ENCODE measurements around the gene PREPL. TPM values are rescaled to one million over a fixed set of nuclear protein-coding genes. Genes with fewer than 3 reads are reported as not detected.

PREPL gene
- total and polyA plus RNA-seq, 2 of the 8 experiments (the other 6 are each of a cell fraction or from before 2014, with no cell fraction given) = 13.6 to 38.9 TPM

GRCh38 chr2:44324971-44325426, 36.3 kb downstream of the PREPL start:
- 92% methylated on average over 1 of the region's 1 CpG; no CpG with 5 or more reads in 1 of the 2 experiments for WGBS, 2 experiments (ENCODE audit: extremely low coverage in 1 of 2, insufficient coverage in 1 of 2, insufficient read length in 1 of 2, insufficient replicate concordance in 2 of 2, low coverage in 1 of 2, low lambda C conversion rate in 2 of 2, missing lambda C conversion rate in 1 of 2)
- H3K56ac ChIP-seq (replicated peaks; ENCODE audit: insufficient read length, low read depth, low read length) = no peak overlapping the region
- H2AK5ac ChIP-seq (ENCODE audit: low read depth, low read length) = no peak overlapping the region
- no peaks in the 10 kb centered on the region for H4K20me1 ChIP-seq (replicated peaks in 1 of 2; ENCODE audit: control insufficient read depth in 1 of 2, insufficient read depth in 2 of 2, low read length in 2 of 2)
- H2BK15ac ChIP-seq (ENCODE audit: low read length) = no peak overlapping the region
- H4K8ac ChIP-seq (ENCODE audit: extremely low read depth, insufficient read depth, low read length) = no peak overlapping the region
- TF ChIP-seq KDM1A (IDR thresholded peaks at IDR 0.05; ENCODE audit: borderline replicate concordance, low read length) = no peak
- H3K36me3 ChIP-seq (ENCODE audit: control insufficient read depth in 2 of 4, insufficient read depth in 4 of 4, low read length in 3 of 4) = peaks cover 0 to 52% (median 28%) of the 10 kb centered on the region in 4 experiments; a peak in 7 of 8 replicates
- H2BK120ac ChIP-seq (replicated peaks; ENCODE audit: low read depth, low read length) = no peak overlapping the region
- H3K23ac ChIP-seq (ENCODE audit: insufficient read length) = no peak overlapping the region
- peaks cover 0 to 3% (median 1%) of the 10 kb centered on the region in 4 experiments; a peak in 1 of 7 replicates for H3K4me1 ChIP-seq (replicated peaks in 1 of 4; ENCODE audit: control insufficient read depth in 3 of 4, insufficient read depth in 4 of 4, low read length in 3 of 4)
- H4K5ac ChIP-seq (ENCODE audit: insufficient read length, low read depth, low read length) = no peak overlapping the region
- H3K4me2 ChIP-seq (ENCODE audit: insufficient read depth in 1 of 2, low read depth in 2 of 2, low read length in 2 of 2) = no peak overlapping the region
- no peak overlapping the region for H3K18ac ChIP-seq (ENCODE audit: extremely low read depth, low read length)
- no peaks in the 10 kb centered on the region for H3K79me1 ChIP-seq (ENCODE audit: low read depth, low read length)
- H3K23me2 ChIP-seq (ENCODE audit: low read depth, low read length) = no peaks in the 10 kb centered on the region
- no peak overlapping the region for H3K4ac ChIP-seq (replicated peaks; ENCODE audit: insufficient read length, low read depth, low read length)
- H3K27me3 ChIP-seq (replicated peaks in 1 of 4; ENCODE audit: control insufficient read depth in 3 of 4, extremely low read depth in 1 of 4, insufficient read depth in 3 of 4, low read length in 3 of 4) = no peaks in the 10 kb centered on the region
- POLR2A ChIA-PET (ENCODE audit: partially characterized antibody) = no interaction called here
- no peak overlapping the region for H4K91ac ChIP-seq (replicated peaks; ENCODE audit: insufficient read length, low read length)
- no peak overlapping the region for H2BK5ac ChIP-seq (ENCODE audit: low read depth, low read length)
- FAIRE-seq = no peak
- H2AFZ ChIP-seq (ENCODE audit: low read length) = no peak overlapping the region
- no peak overlapping the region for H3K4me3 ChIP-seq (ENCODE audit: extremely low read depth in 1 of 4, insufficient read depth in 2 of 4, low read depth in 3 of 4, low read length in 4 of 4)
- H3K9me3 ChIP-seq (ENCODE audit: insufficient read depth in 2 of 2, low read depth in 1 of 2, low read length in 1 of 2) = no peaks in the 10 kb centered on the region
- H2BK20ac ChIP-seq (ENCODE audit: low read length) = no peak overlapping the region
- no peak for DNase-seq (ENCODE audit: low read depth in 1 of 2, low spot score in 2 of 2)
- no peak overlapping the region for H3K14ac ChIP-seq (ENCODE audit: insufficient read length)
- H3K9ac ChIP-seq (replicated peaks in 1 of 4; ENCODE audit: extremely low read depth in 1 of 4, low read depth in 3 of 4, low read length in 3 of 4) = no peak overlapping the region
- H3K27ac ChIP-seq (ENCODE audit: low read depth, low read length) = no peak overlapping the region
- CTCF ChIA-PET (ENCODE audit: partially characterized antibody) = interaction anchor here (0.6 to 0.7 kb wide), 2 partner anchors 123 to 280 kb away, joined by 3 read pairs; no protein-coding TSS in a partner anchor
- H2BK12ac ChIP-seq (ENCODE audit: low read depth, low read length) = no peak overlapping the region
- no peaks in the 10 kb centered on the region for H3K79me2 ChIP-seq (ENCODE audit: control insufficient read depth in 1 of 2, insufficient read depth in 2 of 2, low read length in 2 of 2)

All from H1 (cell line).